A549 (cell line): ENCODE results near the gene PDK3.

Source experiments
- POLR2A ChIP-seq: IDR thresholded peaks from 2 replicates; pipeline ENCODE4 v1.6.1; 2012; ENCODE audit warnings: mild to moderate bottlenecking, low read length
- REST ChIP-seq: fragments of 200-600 bp; sonication (generic); IDR thresholded peaks from 2 replicates; pipeline ENCODE4 v1.6.1; 2016; ENCODE audit warnings: antibody characterized with exemption, mild to moderate bottlenecking, moderate library complexity

GRCh38 chrX:24550166-24550565, 85.1 kb downstream of the PDK3 start:
- no peak for TF ChIP-seq POLR2A
- no peak for TF ChIP-seq REST
